Urothelium cell line (cell line): Measurements from ENCODE around the gene HIC1.

Experiments used
- DNase-seq: peaks from one replicate; pipeline ENCODE4 v3.0.0; 2011; ENCODE audit warnings: low spot score, mixed read lengths
- FAIRE-seq: peaks from 2 replicates; lab custom pipeline; 2011; peaks lifted over from hg19 to GRCh38; lab: Jason Lieb, UNC

Gene HIC1

DNA sequence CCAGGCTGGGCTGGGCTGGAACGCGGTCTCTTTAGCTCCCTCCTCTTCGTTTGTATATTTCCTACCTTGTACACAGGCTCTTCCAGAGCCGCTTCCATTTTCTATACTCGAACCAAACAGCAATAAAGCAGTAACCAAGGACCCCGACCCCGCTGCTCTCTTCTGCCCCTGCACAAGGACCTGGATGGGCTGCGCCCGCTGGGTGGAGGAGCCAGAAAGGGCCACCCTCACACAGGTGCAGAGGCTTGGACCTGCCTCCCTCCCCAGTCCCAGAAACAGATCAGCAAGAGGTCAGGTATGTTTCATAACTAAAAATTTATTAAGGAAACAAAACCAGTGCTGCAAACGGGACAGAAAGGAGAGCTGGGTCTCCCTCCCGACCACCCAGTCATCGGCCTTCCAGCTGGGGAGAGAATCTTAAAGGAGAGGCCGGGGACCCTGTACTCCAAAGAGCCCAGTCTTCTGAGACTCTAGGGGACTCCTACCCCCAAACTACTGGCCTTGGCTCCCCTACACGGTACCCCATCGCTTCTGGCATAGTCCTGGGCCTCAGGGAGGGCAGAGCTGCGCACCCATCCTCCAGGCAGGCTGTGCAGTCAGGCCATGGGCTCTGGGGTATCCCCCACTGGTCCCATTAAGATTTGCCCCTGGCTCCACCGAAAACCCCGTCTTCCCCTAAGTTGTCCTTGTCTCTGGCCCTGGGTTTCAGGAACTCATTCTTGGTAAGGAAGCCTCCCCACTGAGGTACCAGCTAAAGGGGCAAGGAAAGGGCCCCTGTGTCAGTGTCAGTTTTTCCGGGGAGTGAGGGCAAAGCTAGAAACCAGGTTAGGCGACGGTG is 4.9 kb downstream of the HIC1 start:
- DNase-seq (no peak), FAIRE-seq (no peak)

DNA sequence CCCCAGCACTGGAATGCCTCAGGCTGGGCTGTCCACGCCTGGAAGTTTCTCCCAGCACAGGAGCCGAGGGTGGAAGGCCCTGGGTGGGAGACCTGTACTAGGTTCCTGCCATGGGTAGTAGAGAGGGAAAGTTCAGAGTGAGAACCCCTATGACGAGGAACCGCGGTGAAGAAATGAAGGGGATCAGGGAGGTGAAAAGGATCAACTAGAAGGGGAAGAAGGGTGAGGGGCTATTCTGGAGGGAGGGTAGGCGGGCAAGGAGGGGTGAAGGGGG is 5.4 kb downstream of the HIC1 start:
- no peak for DNase-seq
- no peak for FAIRE-seq

DNA sequence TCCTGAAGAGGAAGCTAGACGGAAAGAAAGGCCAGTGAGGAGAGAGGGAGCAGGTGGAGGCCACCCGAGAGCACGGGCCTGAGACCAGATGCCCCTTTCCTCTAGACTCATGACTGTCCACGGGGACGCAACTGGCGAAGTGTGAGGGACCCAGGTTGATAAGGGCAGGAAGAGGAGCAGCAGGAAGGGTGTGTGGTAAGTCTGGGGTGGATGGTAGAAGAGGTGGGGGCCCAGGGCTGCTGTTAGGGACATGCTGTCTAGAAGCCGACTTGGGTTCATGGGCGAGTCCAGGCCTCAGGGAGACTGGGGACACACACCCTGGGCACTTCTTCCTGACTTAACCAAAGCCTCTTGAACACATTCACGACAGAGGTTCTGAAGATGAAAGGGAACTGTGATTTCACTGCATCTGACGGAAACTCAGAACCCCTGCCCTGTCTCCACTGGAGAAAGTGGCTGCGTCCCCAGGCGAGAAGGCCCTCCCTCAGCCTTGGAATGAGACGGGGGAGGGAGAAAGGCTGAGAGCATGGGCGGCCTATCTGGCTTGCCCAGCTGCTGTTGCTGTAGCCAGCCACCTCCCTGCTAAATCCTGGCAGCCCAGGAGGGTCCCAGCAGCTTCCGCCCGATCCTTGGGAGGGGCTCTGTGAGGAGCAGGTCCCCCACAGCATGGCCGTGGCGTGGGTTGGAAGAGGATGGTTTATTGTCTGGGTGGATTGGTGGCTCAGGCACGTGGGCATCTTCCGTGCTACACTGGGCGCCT is 6.0 kb downstream of the HIC1 start:
- DNase-seq (no peak), FAIRE-seq (no peak)

DNA sequence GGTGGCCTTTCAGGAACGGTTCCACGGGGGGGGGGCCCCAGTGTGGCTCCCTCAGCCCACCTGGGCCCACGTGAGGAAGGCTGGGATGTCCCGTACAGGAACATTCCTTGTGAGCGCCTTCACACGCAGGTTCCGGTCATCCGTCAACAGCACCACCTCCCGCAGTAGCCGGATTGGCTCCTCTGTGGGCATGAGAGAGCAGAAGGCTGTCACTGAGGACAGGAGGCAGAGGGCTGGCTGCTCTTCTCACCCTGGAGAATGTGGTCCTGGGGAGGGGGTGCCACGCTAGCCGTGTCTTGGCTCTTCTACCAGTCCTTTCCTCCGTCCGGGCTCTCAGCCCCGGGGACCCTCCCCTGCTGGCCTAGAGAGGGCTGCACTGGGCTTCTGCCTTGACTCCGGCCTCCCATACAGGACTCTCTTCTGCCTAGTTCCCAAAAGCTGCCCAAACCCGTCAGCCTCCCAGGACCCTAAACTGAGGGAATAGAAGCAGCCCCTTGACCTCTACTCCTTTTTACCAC is 6.6 kb downstream of the HIC1 start:
- no peak for DNase-seq
- no peak for FAIRE-seq

DNA sequence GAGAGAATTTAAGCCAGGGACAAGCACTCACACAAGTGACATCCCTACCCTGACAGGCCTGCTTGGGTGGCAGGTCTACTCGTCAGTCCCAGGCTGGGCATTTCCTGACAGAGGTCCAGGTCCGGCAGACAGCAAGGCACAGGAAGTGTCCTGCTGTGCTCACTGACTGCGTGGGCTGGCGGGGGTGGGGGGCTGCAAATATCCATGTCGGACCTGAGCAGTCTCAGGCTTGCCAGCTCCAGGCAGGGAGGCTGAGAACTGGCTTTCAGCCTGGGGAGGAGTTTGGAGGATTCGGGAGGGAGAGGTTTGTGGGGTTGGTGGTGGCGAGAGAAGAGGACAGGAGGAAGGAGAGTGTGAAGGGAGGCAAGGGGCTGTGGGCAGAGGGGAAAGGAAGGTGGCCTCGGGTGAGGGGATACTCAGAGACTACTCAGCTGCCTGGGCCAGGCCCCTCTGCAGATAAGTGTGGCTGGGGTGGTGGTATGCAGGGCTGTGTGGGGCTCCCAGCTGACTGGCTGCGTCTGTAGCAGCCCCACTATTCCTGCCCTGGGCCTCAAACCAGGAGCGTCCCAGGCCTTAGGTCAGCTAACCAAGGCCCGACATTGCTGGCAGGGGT is 7.8 kb downstream of the HIC1 start:
- DNase-seq (no peak), FAIRE-seq (no peak)

DNA sequence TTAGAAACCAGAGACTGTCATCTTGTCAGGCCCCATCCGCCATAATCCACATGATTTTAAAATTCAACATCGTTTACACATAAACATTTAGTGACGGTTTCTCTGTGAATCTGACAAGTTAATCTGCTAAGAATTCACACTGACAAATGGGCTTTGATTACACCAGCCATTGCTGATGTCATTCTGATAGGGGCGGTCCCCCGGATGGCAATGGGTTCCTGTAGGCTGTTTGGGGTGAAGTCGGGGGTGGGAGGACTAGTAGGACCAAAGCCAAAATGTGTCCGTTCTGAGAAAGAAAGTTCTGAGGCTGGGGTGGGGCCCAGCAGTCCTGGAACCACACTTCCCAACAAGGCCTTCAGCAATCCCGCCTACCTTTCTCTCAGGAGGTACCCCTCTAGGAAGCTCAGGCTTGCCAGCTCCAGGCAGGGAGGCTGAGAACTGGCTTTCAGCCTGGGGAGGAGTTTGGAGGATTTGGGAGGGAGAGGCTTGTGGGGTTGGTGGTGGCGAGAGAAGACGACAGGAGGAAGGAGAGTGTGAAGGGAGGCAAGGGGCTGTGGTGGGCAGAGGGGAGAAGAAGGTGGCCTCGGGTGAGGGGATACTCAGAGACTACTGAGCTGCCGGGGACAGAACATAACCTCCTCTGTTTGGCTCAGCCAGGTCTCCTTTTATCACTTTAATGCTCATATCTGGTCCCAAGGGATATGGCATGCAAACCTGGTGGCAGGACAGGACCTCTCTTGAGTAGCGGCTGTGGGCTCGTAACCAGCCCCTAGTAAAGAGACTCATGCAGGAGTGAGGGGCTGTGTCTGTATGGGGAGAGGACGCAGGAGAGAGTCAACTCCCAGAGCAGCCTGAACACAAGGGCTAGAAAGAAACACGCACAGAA is 8.6 kb downstream of the HIC1 start:
- no peak for DNase-seq
- no peak for FAIRE-seq

DNA sequence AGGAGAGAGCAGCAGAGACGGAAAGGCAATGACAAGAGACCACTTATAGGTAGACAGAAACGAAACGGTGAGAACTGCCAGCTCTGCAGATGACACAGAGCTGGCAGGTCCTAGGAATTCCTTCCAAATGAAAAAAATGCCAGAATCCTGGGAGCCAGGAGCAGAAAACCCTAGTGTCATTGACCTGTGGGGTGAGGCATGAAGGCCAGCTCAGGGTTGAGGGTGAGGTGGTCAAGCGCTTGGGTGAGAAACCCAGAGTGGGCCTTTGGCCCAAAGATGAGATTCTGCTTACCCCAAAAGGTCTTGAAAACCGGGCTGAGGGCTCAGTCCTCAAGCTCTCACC is 9.2 kb downstream of the HIC1 start:
- no peak for FAIRE-seq
- no peak for DNase-seq

DNA sequence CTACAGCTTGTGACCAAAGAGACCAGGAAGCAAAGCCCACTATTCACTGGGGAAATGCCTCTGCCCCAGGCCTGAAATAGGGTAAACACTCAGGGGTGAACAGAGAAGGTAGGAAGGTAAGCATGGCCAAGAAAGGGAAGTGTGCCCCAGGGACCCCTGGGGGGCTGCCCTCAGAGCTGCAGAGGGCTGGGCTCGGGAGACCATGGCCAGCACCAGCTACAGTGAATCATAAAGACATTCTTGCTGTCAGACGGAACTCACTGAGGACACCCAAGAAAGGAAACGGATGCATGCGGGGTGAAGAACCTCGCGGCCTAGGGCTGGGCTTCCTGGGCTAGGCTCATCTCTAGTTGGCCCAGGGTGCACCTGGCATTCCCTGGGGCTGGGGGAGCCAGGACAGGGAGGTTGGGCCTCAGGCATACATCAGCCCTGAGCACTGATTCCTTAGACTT is 9.6 kb downstream of the HIC1 start:
- DNase-seq (no peak), FAIRE-seq (no peak)

DNA sequence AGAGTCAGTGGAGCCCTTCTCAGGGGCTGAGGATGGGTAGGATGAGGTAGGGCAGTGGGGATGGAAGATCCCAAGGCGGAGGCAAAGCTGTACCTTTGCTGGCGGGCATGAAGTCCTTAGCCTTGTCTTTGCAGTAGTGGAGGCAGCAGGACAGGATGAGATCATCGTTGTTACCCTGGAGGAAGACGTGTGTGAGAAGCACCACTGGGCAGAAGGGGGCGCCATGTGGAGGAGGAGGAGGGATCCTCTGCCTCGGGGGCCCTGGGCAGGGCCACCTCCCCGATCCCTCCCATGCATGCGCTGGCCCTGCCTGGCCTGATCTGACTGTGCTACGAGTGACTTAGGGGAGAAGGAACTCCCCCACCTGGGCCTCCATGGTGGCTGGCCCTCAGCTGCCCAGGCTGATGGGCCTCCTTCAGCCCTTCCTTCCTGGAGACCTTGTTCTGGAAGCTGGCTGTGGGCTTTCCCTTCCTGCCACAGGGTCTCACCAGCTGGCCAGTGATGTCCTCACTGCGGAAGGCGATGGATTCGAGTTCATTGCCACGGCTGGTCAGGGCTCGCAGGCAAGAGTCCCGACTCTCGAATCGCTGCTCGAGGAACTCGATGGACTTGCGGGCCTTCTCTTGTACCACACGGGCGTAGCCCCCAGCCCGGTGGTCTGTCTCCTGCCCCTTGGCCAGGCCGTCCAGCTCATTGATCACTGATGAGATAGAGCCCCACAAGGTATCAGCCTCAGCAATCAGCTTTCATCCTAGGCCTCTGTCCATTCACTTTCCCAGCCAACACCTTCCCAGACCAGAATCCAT is 10.3 kb downstream of the HIC1 start:
- FAIRE-seq = no peak
- DNase-seq = no peak

DNA sequence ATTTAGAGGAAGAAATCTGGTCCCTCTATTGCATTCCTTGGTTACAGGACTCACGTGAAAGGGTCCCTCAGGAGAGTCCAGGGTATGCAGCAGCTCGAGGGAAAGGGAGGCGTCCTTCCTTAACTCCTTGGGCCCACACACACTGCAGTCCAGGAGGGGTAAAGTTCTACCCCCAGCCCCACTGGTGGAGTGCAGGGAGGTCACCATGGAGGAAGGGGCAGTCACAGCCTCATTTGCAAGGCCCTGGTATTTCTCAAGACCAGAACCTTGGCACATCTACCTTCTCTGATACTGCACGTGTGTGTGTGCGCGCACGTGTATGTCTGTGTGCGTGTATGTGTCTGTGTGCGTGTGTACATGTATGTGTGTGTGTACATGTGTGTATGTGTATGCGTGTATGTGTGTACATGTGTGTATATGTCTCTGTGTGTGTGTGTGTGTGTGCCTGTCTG is 11.1 kb downstream of the HIC1 start:
- FAIRE-seq = peak; percentile 87
- no peak for DNase-seq

DNA sequence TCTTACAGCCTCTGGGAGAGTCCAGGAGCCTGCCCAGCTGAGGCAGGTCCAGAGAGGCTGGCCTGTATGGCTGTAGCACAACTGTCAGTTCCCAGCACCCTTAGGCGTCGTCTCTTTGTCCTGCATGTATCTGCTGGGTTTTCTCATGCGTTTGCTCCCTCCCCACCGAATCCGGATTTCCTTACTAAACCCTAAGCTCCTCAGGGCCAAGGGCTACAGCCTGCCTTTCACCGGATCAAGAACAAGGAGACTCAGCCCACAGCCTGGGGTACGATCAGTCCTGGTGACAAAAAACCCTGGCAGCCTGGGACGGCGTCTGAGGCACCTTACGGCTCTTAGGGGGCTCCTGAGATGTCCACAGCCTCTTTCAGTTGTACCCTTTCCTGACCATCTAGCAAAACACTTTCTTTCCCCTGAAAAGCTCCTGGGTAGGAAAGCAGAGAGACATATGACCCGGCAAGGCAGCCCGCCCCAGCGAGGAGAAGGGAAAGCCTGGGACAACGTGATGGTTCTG is 12.2 kb downstream of the HIC1 start:
- FAIRE-seq (no peak), DNase-seq (no peak)

DNA sequence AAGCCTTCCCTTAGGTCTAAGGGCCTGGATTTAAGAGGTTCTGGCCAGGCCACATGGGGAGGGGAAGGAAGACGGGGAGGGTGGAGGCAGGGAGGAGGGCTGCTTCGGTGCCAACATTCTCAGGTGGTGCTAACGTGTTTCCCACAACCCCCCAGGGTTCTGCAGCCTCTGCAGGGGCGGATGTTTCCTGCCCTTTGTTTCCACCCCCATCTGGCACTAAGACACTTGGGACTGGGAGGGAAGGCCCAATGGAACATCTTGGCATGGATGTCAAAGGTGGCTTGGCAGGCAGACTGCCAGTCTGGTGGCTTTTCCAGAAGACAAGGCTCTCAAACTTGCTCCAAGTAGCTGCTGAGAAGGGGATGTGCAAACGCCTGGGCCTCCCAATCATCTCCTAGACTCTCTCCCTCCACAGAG is 12.7 kb downstream of the HIC1 start:
- DNase-seq = no peak
- FAIRE-seq = no peak

DNA sequence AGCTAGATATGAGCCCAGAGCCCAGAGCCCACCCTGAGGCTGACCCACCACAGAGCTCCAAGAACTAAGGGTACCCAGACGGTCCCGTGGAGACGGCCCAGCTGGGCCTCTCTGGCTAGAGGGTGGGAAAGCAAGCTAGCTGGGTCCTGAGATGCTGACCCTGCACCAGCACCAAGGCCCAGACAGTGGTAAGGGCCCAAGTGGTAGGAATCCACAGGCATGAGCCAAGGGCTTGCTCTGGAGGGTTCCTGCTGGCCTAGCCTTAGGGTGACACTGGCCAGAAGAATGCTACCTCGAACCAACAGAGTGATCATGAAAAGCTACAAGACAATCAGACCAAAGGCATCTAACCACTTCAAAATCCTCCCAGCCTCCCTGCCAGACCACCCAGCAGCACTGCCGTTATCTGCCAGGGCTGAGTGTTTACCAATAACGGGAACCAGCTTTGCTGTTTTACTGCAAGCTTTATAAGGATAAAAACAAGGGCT is 13.2 kb downstream of the HIC1 start:
- no peak for FAIRE-seq

DNA sequence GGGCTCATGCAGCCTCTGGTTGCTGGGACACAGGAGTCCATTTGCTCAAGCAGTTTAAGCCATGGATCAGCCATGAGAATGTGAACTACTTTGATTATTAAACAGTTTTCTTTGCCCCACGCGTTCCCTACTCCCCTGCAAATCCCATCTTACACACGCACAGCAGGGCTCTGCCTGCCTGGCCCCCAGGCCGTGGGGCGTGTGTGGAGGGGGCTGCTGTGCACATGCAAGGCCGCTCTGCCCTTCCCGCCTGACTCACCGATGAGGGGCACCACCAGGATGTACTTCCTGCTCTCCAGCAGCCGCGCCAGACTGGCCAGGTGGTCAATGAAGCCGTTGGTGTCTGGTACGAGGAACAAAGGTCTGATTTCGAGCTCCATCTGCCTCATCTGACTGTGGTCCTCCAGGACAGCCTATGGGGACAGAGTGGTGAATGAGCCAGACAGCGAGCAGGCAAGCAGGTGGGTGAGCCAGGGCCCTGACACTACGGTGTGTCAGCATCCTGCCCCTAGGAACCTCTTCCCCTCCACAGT is 13.7 kb downstream of the HIC1 start:
- peak; percentile 33 for DNase-seq
- FAIRE-seq = no peak

More for the DNA sequence above, 13.2 kb downstream of the HIC1 start:
- no peak for DNase-seq

DNA sequence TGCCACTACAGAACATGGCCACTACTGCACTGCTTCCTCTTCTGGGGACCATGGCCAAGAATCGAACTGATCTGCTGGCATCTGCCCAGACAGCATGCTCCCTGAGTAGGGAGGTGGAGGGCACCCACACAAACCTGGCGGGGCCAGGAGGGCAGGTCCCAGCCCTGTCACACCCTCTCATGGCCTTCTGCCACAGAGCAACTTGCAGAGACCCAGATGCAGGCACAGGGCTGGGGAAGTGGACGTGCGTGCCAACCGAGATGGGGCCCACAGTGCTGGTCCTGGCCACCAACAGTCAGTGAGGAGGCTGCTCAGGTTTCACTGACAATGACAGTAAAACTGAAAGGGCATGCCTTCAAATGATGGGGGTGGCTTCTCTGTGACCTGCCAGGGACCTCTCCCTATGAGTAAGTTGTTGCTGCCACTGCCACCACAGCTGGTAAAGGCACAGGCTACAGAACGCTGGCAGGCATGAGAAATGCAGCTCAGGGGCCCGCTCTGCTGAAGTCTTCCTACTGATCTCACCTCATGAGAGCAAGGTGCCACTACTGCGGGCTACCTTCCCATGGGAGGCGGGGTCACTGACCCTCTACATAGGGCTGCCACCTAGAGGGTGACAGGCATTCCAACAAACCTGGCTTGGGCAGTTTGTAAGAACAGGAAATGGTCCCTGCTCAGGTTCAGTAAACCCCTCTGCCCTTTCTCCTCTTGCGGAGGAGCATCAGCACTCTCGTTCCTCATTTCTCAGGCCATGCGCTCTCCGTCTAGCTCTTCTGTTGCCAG is 15.5 kb downstream of the HIC1 start:
- no peak for DNase-seq
- FAIRE-seq = no peak

DNA sequence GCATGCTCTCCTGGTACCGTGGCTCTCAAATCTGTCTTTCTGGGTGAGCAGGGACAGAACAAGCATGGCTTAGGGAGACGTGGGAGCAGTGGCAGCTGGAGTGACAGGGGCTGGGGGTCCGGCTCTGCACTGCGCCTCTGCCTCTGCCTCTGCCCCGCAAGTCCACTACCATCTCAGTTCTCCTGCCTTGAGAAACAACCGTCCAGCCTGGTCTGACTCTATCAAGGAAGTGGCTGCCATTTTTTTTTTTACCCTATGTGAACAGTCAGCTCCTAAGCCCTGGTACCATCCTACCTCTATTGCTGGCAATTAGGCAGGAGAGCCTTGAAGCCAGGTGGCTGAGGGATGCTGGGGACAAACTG is 16.1 kb downstream of the HIC1 start:
- FAIRE-seq (no peak), DNase-seq (no peak)

DNA sequence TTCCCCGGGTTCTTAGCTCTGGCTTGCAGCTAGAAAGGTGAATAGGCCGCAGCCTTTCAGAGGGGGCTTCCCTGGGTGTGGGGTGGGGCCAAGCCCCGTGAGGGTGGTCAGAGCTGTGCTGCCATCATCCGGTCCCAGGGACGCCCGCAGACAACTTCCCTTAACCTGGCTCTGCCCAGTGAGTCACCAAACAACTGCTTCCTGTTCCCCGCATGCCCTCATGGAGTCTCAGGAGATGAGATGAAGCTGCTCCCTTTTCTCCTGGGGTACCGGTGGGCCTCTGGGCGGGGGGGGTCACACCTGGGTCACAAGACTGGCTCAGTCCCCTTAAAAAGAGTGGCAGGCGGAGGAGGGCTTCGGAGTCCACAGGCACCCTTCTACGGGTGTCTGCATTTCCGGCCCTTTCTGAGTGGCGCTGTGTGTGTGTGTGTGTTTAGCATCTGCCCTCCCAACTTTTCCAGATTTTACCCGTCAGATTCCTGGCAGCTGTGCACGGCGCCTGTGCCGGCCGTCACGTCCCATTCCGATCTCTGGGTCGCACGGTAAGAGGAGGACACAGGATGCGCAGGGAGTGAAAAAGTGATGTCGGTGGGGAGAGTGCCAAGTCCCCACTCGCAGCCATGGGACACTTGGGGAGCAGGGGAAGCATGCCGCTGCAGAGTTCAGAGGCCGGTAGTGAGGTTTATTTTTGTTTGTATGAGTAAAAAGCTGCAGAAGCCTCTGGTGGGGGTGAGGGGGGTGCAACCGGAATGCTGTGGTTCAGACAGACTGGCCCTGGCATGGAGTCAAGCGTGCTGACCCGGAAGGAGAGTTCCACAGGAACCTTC is 16.8 kb downstream of the HIC1 start:
- FAIRE-seq = no peak
- no peak for DNase-seq

DNA sequence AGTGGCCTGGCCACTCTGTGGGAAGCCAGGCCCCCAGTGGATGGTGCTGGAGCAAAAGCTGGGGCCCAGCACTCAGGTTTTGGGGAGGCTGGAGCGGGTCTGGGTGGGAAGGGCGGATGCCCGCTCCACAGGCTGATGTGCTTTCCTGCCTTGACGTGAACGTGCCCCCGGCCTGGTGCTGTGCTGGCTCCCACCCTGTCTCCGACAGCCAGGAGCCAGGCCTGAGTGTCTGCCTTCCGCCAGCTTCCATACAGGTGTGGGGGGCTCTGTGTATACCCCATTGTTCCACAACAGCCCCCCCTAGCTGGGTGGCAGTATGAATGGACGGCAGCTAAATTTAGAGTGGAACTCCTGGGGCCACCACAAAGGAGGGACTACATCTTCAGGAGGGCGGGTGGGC is 20.0 kb downstream of the HIC1 start:
- DNase-seq = no peak
- no peak for FAIRE-seq
